CD4-positive, alpha-beta T cell treated with Interleukin-21 for 1 hour (primary cell): Measurements from ENCODE around the gene MX2.
"Not testable (repeated sequence)": the region's sequence is repeated elsewhere in the genome, so short reads cannot be mapped to it uniquely, and the experiment has no call there.

Experiments
- DNase-seq: peaks from one replicate; pipeline ENCODE4 v3.0.0-alpha.2; 2020

The MX2 gene

DNA sequence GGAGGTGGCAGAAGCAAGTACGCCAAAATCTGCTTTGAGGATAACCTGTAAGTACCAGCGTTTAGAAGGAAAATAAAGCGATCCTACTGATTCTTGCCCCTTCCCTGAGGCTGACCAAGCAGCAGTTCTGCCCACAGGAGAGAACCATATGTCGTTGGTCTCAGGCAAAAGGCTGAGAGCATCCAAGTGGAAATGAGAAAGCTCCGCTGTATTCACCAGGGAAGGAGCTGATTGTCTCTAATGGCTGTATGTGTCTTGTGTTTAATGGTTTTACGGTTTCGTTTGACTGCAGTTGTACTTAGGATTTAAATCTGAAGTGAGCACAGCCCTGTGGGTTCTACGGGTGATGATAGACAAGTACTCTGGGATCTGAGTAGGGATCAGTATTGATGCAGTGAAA lies 23.4 kb upstream of the MX2 start:
- no peak for DNase-seq

- DNase-seq = no peak
These were observed 19.8 kb upstream of the MX2 start for GRCh38 chr21:41342035-41342434.

DNA sequence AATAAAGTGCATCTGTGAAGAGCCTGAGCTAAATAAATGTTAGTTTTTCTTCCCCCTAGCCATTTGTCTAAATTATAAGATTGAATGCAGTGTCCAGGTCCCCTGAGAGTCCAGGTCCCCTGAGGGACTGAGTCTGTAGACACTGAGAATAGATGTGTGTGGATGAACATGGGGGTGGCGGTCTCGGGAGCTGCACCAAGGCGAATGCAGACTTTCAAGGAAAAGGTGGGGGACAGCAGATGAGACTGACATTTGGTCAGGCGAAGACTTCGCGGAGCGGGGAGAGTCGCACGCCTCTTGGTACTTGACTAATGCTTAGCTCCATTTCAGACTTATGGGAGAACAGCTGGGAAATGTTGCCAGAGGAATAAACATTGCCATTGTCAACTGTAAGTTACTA lies 17.7 kb upstream of the MX2 start:
- no peak for DNase-seq

- no peak for DNase-seq
These were observed 16.5 kb upstream of the MX2 start for GRCh38 chr21:41345356-41345755.

- no peak for DNase-seq
These were observed 15.7 kb upstream of the MX2 start for GRCh38 chr21:41345934-41346685.

GRCh38 chr21:41346758-41347157 lies 15.1 kb upstream of the MX2 start:
- no peak for DNase-seq

DNA sequence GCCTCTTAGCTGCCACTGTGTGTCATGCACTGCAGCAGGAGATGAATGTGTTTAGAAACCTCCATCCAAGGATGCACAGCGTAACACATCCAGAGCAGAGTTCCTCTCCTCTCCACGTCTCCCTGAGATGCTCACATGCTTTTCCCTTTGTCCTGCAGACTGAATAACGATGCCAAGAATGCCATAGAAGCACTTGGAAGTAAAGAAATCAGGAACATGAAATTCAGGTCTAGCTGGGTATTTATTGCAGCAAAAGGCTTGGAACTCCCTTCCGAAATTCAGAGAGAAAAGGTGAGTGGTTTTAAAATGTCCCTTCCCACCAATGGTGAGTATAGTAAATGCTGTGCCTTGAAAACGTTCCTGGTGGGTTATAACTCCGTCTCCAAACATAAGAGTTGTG lies 13.4 kb upstream of the MX2 start:
- no peak for DNase-seq

- DNase-seq = no peak
These were observed 12.7 kb upstream of the MX2 start for GRCh38 chr21:41349126-41349525.

DNA sequence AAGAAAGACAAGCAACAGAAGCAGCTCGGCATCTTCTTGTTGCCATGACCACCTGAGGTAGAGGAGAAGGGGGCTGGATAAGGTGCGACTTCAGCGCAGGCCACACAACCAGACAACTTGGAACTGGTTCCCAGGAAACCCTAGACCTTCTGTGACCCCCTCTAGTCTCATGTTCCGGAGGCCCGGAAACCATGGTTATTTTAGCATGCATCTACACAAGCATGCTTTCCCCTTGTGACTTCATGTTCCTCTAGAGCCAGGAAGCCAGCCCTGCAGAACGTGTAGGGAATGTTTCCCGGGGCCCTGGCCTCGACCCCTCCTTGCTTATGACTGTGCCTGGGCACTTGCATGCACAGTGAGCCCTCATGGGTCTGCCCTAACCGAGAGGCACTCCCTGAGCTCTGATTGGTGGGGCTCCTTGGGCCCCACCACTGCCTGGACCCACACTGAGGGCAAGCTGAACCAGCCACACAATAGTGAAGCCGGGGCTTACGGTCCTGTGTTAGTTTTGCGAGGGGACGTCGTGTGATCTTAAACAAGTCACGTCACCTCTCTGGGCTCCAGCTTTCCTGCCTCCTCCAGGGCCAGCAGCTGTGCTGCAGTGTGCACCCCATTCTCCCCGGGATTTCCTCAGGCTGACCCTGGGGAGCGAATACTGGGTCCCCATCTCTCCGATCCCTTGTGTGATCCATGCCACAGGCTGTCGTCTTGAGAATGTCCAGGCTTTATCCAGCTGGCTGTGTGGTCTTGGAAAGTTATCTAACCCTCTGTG lies 12.0 kb upstream of the MX2 start:
- no peak for DNase-seq

GRCh38 chr21:41350436-41351155 lies 11.2 kb upstream of the MX2 start:
- DNase-seq = no peak

GRCh38 chr21:41357546-41357945 lies 4.3 kb upstream of the MX2 start:
- DNase-seq = no peak

DNA sequence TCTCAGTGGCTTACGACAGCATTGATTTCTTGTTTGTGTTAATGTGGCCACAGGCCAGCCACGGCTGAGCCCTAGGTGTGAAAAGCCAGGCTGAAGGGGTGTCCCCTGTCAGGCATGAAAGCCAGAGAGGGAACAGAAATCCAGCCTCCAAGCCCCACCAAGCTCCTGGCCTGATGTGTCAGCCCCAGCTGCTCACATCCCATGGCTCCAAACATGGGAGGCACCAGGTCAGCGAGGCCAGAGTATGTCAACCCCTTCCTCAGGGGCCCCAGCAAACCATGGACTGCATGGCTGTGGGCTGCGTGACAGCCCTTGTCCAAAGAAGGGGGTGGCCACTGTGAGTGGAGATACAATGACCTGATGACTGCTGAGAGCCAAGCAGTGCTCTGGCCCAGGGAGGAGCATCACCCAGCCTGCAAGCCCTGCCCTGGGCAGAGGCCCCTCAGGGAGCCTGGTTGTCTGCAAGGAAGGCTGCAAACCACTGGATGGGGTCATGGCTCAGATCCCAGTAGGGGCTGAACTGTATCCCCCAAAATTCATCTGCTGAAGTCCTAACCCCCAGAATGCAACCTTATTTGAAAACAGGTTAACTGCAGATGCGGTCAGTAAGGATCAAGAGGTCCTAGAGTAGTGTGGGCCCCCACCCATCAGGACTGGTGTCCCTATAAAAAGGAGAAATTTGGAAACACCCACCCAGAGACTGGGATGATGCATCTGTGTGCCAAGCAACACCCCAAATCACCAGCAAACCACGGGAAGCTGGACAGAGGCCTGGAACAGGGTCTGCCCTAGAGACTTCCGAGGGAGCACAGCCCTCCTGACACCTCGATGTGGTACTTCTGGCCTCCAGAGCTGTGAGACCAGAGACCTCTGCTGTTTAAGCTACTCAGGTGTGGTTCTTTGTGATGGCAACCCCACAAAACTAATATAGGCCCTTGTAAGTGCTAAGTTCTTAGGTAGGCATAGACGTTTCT lies 3.3 kb upstream of the MX2 start:
- DNase-seq = no peak

GRCh38 chr21:41359286-41359685 lies 2.5 kb upstream of the MX2 start:
- DNase-seq = no peak

- DNase-seq = not testable (repeated sequence)
These were observed 2.1 kb upstream of the MX2 start for GRCh38 chr21:41359754-41360071.

DNA sequence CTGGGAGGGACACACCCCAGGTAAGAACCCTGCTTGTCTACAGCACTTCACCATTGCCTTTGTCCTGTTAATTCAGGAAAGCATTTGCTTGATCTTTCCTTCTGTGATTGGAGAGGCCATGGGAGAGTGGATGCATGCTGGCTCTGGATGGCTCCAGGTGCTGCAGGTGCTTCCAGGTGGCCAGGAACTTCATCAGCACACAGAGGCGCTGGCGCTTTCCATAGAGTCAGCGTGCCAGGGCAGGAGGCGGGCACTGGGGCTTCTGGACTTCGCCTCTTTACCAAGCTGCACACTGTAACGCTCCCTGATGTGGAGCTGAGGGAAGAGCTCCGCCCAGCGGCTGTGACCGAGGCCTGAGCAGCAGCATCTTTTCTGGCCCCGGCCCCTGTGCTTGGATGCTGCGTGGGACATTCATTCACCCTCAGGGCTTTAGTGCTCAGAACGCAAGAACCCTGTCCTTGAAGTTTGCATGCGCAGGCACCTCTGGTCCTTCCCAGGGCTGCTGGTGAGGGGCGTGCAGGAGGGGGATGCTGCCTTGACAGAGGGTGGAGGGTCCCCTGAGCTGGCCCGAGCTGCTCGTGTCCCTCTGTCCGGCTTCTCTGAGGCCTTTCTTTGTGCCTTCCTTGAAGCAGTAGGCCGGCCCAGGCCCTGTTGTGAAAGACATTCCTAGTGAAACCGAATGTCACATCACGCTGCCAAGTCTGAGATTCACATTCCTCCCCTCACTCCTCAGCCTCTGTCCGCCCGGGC lies 1.6 kb upstream of the MX2 start:
- DNase-seq = no peak

DNA sequence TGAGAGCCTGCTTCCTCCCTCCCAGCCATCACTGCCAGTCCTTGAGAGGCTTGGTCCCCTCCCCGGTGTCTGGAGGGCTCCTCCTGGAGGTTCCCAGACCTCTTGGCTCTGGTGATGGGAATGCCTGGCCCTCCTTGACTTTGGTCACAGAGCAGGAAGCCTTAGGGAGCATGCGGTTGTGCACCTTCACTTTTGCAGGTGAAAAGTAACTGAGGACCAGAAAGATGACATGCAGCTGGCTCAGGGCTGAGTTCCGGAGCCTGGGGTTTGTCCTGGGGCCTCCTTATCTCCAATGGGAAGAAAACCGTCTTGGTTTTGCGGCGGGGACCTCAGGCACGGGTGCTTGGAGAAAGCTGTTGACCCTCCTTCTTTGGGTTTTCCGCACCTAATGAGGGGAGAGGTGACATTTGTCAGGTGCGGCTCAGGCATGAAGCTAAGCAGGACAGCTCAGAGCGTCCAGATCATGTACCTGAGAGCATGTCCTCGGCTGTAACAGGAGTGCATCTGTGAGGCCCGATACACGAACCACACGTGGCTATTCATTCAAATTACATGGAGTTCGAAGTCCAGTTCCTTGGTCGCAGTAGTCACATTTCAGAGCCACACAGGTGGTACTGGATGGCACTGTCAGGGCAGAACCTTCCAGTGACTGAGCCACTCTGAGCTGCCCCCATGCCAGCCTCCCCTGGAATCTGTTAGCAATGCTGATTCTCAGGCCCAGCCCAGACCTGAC lies 608 bp upstream of the MX2 start:
- DNase-seq = no peak

DNA sequence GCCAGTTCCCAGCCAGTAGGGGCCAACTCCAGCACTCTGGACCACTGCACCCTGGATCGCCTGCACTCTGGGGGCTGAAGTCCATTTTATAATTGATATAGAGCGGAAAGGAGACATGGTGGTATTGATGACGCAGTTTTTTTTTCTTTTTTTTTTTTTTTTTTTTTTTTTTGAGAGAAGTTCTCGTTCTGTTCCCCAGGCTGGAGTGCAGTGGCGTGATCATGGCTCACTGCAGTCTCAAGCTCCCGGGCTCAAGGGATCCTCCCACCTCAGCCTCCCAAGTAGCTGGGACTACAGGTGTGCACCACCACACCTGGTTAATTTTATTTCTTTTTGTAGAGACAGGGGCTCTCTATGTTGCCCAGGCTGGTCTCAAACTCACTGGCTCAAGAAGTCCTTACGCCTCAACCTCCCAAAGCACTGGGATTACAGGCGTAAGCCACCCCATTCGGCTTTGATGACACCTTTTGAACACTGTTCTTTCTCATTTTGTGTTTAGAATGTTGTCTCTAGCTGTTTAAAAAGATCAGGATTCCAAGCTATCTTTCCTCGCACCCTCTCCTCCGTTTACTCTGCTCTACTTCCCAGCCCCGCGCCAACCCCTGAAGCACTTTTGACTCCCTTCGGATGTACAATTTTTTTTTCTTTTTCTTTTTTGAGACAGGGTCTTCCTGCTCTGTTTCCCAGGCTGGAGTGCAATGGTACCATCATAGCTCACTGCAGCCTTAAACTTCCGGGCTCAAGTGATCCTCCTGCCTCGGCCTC lies 960 bp downstream of the MX2 start:
- DNase-seq = no peak

DNA sequence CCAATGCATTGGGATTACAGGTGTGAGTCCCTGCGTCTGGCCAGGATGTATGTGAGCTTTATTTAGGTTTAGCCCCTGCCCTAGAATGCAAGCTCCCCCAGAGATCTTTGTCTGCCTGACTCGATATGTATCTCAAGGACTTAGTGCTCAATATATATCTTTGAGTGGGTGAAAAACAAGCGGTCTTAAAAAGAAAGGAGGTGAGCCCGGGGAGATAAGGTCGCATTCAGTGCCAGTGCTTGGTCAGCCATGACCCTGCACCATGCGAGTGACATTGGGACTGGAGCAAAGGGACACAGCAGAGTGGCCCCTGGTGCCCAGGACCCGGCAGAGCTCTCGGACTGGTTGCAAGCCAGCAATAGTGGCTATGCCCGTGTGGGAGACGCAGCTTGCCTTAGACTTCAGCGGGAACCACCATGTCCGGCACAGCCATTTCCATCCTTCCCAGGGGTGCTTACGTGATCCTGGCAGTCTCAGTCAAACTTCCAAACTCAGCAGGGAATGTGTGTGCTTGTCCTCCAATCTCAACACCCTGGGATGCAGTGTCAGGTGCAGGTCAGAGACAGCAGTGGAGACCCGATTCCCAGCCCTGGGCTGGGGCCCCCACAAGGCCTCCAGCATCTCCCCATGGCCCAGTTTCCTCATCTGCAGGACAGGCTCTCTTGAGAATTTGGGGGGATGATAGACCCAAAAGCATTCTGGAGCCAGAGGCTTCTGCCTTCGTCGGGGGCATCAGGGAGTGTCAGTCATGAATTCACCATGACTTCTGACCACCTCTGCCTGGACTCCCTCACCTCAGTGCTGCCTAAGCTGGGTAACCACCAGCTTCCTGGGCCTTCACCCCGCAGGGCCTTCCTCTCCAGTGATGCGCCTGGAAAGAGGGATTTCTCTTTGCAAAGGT lies 1.8 kb downstream of the MX2 start:
- no peak for DNase-seq

DNA sequence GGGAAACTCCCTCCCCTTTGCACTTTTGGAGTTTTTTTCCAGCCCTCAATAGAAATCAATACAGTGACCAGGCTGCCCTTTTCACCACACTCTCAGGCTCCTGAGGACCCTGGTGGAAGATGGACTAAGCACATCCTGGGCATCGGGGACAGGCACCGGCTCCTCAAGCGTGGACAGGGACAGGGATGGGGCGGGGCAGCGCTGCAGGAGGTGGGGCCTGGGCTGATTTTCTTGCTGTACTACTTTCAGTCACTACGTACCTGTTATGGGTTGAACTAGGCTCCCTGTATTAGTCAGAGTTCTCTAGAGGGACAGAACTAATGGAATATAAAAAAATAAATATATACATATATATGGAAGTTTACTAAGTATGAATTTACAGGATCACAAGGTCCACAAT lies 2.5 kb downstream of the MX2 start:
- no peak for DNase-seq
